Mesothelial cell of epicardium (in vitro differentiated cells): ENCODE data around the gene NEXN. TPM values are rescaled to one million over a fixed set of nuclear protein-coding genes. Genes with fewer than 3 reads are reported as not detected.
A peak's percentile ranks its signal among the peaks of the same experiment; 100 is the strongest.

Experiments
- DNase-seq, 2 experiments: peaks; one replicate each; pipeline ENCODE4 v3.0.0; 2021; ENCODE audit warnings: low spot score in 2 of 2; ENCODE audit not compliant: unreplicated experiment in 2 of 2
- H3K27ac Mint-ChIP-seq: 2 replicates; pipeline ENCODE4 v1.8.0; 2021; ENCODE audit warnings: mixed read lengths
- H3K27me3 Mint-ChIP-seq: 2 replicates; pipeline ENCODE4 v1.8.0; 2021; ENCODE audit warnings: low read depth, mixed read lengths
- H3K36me3 Mint-ChIP-seq: 2 replicates; pipeline ENCODE4 v1.8.0; 2021; ENCODE audit warnings: mixed read lengths
- H3K4me1 Mint-ChIP-seq: 2 replicates; pipeline ENCODE4 v1.8.0; 2021; ENCODE audit warnings: mixed read lengths
- H3K4me3 Mint-ChIP-seq: 2 replicates; pipeline ENCODE4 v1.8.0; 2021; ENCODE audit warnings: mild to moderate bottlenecking, moderate library complexity, mixed read lengths
- H3K9me3 Mint-ChIP-seq: 2 replicates; pipeline ENCODE4 v1.8.0; 2021; ENCODE audit warnings: mixed read lengths
- CTCF ChIP-seq: fragments of 200-600 bp; sonication (generic); IDR thresholded peaks from one replicate; pipeline ENCODE4 v1.5.0; 2021; ENCODE audit warnings: antibody characterized with exemption; ENCODE audit not compliant: unreplicated experiment
- total RNA-seq: library from RNA; stranded (reverse); gene quantifications from 3 replicates; pipeline ENCODE4 v1.2.1, GENCODE V29; 2021

NEXN gene
- total RNA-seq, 1 donor from 2014 or later, result 8.2 TPM

- Mint-ChIP-seq H3K9me3 (no peaks in the 10 kb centered on the region), H3K36me3 (peaks cover 2% of the 10 kb centered on the region), H3K4me1 (peaks cover 11% of the 10 kb centered on the region), H3K27ac (peak overlapping the region; percentile 94), H3K27me3 (no peaks in the 10 kb centered on the region), H3K4me3 (peak overlapping the region; percentile 88)
- DNase-seq, result peak; percentile 37 to 53
- no peak for TF ChIP-seq CTCF
Measured at GRCh38 chr1:77888781-77889642, 588 bp downstream of the NEXN start.

GRCh38 chr1:77889671-77890070 lies 1.2 kb downstream of the NEXN start:
- Mint-ChIP-seq H3K36me3 (peaks cover 2% of the 10 kb centered on the region), H3K4me1 (peaks cover 11% of the 10 kb centered on the region), H3K27me3 (no peaks in the 10 kb centered on the region), H3K27ac (peak overlapping the region; percentile 92), H3K9me3 (no peaks in the 10 kb centered on the region), H3K4me3 (peak overlapping the region; percentile 88)
- DNase-seq, result no peak
- TF ChIP-seq CTCF, result no peak

GRCh38 chr1:77891200-77891599 lies 2.8 kb downstream of the NEXN start:
- Mint-ChIP-seq H3K9me3 (no peaks in the 10 kb centered on the region), H3K36me3 (peaks cover 2% of the 10 kb centered on the region), H3K4me3 (no peak overlapping the region), H3K4me1 (peaks cover 11% of the 10 kb centered on the region), H3K27ac (no peak overlapping the region), H3K27me3 (no peaks in the 10 kb centered on the region)
- DNase-seq, result no peak
- TF ChIP-seq CTCF, result no peak

GRCh38 chr1:77899647-77900320 lies 11.4 kb downstream of the NEXN start:
- peaks cover 4% of the 10 kb centered on the region for H3K4me1 Mint-ChIP-seq
- H3K9me3 Mint-ChIP-seq, result no peaks in the 10 kb centered on the region
- DNase-seq, result no peak
- H3K27ac Mint-ChIP-seq, result no peak overlapping the region
- no peaks in the 10 kb centered on the region for H3K27me3 Mint-ChIP-seq
- no peak overlapping the region for H3K4me3 Mint-ChIP-seq
- H3K36me3 Mint-ChIP-seq, result peaks cover 2% of the 10 kb centered on the region
- no peak for TF ChIP-seq CTCF

GRCh38 chr1:77900687-77901293 lies 12.4 kb downstream of the NEXN start:
- no peak overlapping the region for H3K4me3 Mint-ChIP-seq
- peaks cover 4% of the 10 kb centered on the region for H3K4me1 Mint-ChIP-seq
- TF ChIP-seq CTCF, result no peak
- peaks cover 2% of the 10 kb centered on the region for H3K36me3 Mint-ChIP-seq
- H3K27ac Mint-ChIP-seq, result no peak overlapping the region
- no peak for DNase-seq
- H3K27me3 Mint-ChIP-seq, result no peaks in the 10 kb centered on the region
- no peaks in the 10 kb centered on the region for H3K9me3 Mint-ChIP-seq
